GM18951 (cell line): ENCODE measurements around the gene MTFR1L.

Source experiments
- POLR2A ChIP-seq: IDR thresholded peaks from 4 replicates; pipeline ENCODE4 v1.6.1; 2011; ENCODE audit warnings: mild to moderate bottlenecking; ENCODE audit not compliant: insufficient read length, insufficient read depth; ENCODE audit errors: extremely low read depth
- in situ Hi-C: fragments of 300-500 bp; cut with MboI; formaldehyde crosslinking; loops from one replicate; pipeline ENCODE4 v1.12.0; 2022; ENCODE audit warnings: low sequenced_read_pairs, mixed read lengths, inconsistent platforms; ENCODE audit not compliant: unreplicated experiment

MTFR1L gene

GRCh38 chr1:25780318-25781129 is 39.2 kb upstream of the MTFR1L start:
- no peak for TF ChIP-seq POLR2A
- in situ Hi-C loops, result no loop called here

GRCh38 chr1:25781130-25781433 is 38.7 kb upstream of the MTFR1L start:
- in situ Hi-C loops, result no loop called here

GRCh38 chr1:25782608-25783201 is 37.0 kb upstream of the MTFR1L start:
- TF ChIP-seq POLR2A, result no peak
- in situ Hi-C loops, result no loop called here

More at GRCh38 chr1:25781130-25781433, 38.7 kb upstream of the MTFR1L start:
- no peak for TF ChIP-seq POLR2A

- in situ Hi-C loops, result no loop called here
- TF ChIP-seq POLR2A, result no peak
Measured at GRCh38 chr1:25784575-25785051, 35.1 kb upstream of the MTFR1L start.

GRCh38 chr1:25785333-25786067 is 34.3 kb upstream of the MTFR1L start:
- no peak for TF ChIP-seq POLR2A
- in situ Hi-C loops, result no loop called here

- in situ Hi-C loops, result no loop called here
Measured at GRCh38 chr1:25786887-25787759, 32.6 kb upstream of the MTFR1L start.

GRCh38 chr1:25787760-25788166 is 32.0 kb upstream of the MTFR1L start:
- in situ Hi-C loops, result no loop called here
- TF ChIP-seq POLR2A, result no peak

More at GRCh38 chr1:25786887-25787759, 32.6 kb upstream of the MTFR1L start:
- no peak for TF ChIP-seq POLR2A

- in situ Hi-C loops, result no loop called here
Measured at GRCh38 chr1:25790472-25790871, 29.3 kb upstream of the MTFR1L start.

GRCh38 chr1:25792115-25792514 is 27.6 kb upstream of the MTFR1L start:
- in situ Hi-C loops, result no loop called here

More at GRCh38 chr1:25790472-25790871, 29.3 kb upstream of the MTFR1L start:
- no peak for TF ChIP-seq POLR2A

DNA sequence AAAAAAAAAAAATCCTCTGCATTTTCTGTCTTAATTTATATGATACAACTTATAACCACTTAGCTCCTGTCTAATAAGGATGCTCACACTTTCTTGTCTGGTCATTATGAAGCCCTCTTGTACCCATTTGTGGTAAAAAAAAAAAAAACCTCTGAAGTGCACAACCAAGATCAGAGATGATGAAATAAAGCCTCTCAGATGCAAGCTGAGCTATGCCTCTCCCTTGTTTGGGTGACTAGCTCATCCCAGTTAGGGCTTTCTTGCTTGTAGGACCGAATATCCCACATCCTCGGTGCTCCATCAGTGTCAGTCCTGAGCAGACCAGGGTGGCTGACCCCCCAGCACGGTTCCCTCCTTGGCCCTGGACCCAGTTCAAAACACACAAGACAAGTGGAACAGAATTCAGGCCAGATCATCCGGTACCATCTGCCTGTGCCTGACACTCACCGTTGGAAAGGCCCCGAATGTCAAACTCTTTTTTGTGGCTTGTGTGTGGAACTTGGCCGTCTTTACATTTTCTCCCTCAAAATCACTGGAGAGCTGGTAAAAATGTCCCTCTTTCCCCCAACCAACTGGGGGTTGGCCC is 26.1 kb upstream of the MTFR1L start:
- TF ChIP-seq POLR2A, result no peak
- in situ Hi-C loops, result no loop called here

More at GRCh38 chr1:25792115-25792514, 27.6 kb upstream of the MTFR1L start:
- TF ChIP-seq POLR2A, result no peak

DNA sequence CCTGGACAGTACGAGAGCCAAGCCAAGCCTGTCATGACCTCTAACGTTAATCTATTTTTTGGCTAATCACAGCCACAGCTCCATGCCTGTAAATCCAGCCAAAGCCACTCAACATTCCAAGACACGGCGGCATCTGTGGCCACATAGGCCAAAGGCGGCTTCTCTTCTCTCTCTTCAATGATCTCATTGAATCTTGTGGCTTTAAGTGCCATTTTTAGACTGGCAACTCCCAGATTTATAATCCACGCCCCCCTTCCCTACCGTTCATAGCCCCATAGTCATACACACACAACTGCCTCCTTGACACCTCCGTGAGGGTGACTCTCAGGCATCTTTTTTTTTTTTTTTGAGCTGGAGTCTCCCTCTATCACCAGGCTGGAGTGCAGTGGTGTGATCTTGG is 25.4 kb upstream of the MTFR1L start:
- in situ Hi-C loops, result no loop called here
- no peak for TF ChIP-seq POLR2A

GRCh38 chr1:25795211-25795610 is 24.5 kb upstream of the MTFR1L start:
- in situ Hi-C loops, result no loop called here
- TF ChIP-seq POLR2A, result no peak
